Endothelial cell (in vitro differentiated cells): ENCODE measurements around the gene ARSI. TPM values are rescaled to one million over a fixed set of nuclear protein-coding genes. Genes with fewer than 3 reads are reported as not detected.

ENCODE experiments used
- DNase-seq: peaks from one replicate; pipeline ENCODE4 v3.0.0; 2021; ENCODE audit warnings: low spot score
- H3K27ac Mint-ChIP-seq: one replicate; pipeline ENCODE4 v1.8.0; 2021; ENCODE audit warnings: mixed read lengths, inconsistent platforms; ENCODE audit not compliant: unreplicated experiment
- H3K27me3 Mint-ChIP-seq: one replicate; pipeline ENCODE4 v1.8.0; 2021; ENCODE audit warnings: mild to moderate bottlenecking, moderate library complexity, mixed read lengths, inconsistent platforms; ENCODE audit not compliant: unreplicated experiment
- H3K36me3 Mint-ChIP-seq: one replicate; pipeline ENCODE4 v1.8.0; 2021; ENCODE audit warnings: mild to moderate bottlenecking, low read depth, mixed read lengths, inconsistent platforms; ENCODE audit not compliant: unreplicated experiment
- H3K4me1 Mint-ChIP-seq: one replicate; pipeline ENCODE4 v1.8.0; 2021; ENCODE audit warnings: mild to moderate bottlenecking, mixed read lengths, inconsistent platforms; ENCODE audit not compliant: unreplicated experiment
- H3K4me3 Mint-ChIP-seq: one replicate; pipeline ENCODE4 v1.8.0; 2021; ENCODE audit warnings: mild to moderate bottlenecking, mixed read lengths, inconsistent platforms; ENCODE audit not compliant: unreplicated experiment
- H3K9me3 Mint-ChIP-seq: one replicate; pipeline ENCODE4 v1.8.0; 2021; ENCODE audit warnings: mixed read lengths, inconsistent platforms; ENCODE audit not compliant: unreplicated experiment
- CTCF ChIP-seq: fragments of 200-600 bp; sonication (generic); IDR thresholded peaks from one replicate; pipeline ENCODE4 v1.5.0; 2021; ENCODE audit warnings: antibody characterized with exemption; ENCODE audit not compliant: unreplicated experiment
- total RNA-seq: library from RNA; stranded (reverse); fragmentation: NEBNext Ultra II Directional; extraction: Animal tissue kit (Norgen Biotek cat#: 25700); gene quantifications from one replicate; pipeline ENCODE4 v1.2.1, GENCODE V29; 2021; ENCODE audit not compliant: unreplicated experiment

Gene ARSI
- total RNA-seq, 1 donor from 2014 or later, result 3.8 TPM

- TF ChIP-seq CTCF, result no peak
- DNase-seq, result no peak
- Mint-ChIP-seq H3K4me1 (peaks cover 11% of the 10 kb centered on the region), H3K36me3 (no peaks in the 10 kb centered on the region), H3K27ac (no peak overlapping the region), H3K4me3 (no peak overlapping the region), H3K9me3 (no peaks in the 10 kb centered on the region), H3K27me3 (peaks cover 2% of the 10 kb centered on the region)
Measured at GRCh38 chr5:150295741-150296486, 6.8 kb downstream of the ARSI start.

GRCh38 chr5:150295172-150295634 is 7.5 kb downstream of the ARSI start:
- DNase-seq, result no peak
- H3K27ac Mint-ChIP-seq, result no peak overlapping the region

GRCh38 chr5:150294551-150295071 is 8.1 kb downstream of the ARSI start:
- no peak for TF ChIP-seq CTCF
- Mint-ChIP-seq H3K27ac (no peak overlapping the region), H3K9me3 (no peaks in the 10 kb centered on the region), H3K4me3 (no peak overlapping the region), H3K36me3 (no peaks in the 10 kb centered on the region), H3K27me3 (peaks cover 2% of the 10 kb centered on the region), H3K4me1 (peaks cover 4% of the 10 kb centered on the region)
- DNase-seq, result no peak

More at GRCh38 chr5:150295172-150295634, 7.5 kb downstream of the ARSI start:
- Mint-ChIP-seq H3K36me3 (no peaks in the 10 kb centered on the region), H3K27me3 (peaks cover 2% of the 10 kb centered on the region), H3K4me1 (peaks cover 7% of the 10 kb centered on the region), H3K4me3 (no peak overlapping the region), H3K9me3 (no peaks in the 10 kb centered on the region)
- TF ChIP-seq CTCF, result no peak

- Mint-ChIP-seq H3K4me1 (peaks cover 4% of the 10 kb centered on the region), H3K4me3 (no peak overlapping the region), H3K27ac (no peak overlapping the region), H3K36me3 (no peaks in the 10 kb centered on the region), H3K9me3 (no peaks in the 10 kb centered on the region), H3K27me3 (peaks cover 2% of the 10 kb centered on the region)
- no peak for TF ChIP-seq CTCF
- no peak for DNase-seq
Measured at GRCh38 chr5:150293091-150293941, 9.4 kb downstream of the ARSI start.
